Measurements from ENCODE around the gene CD5L. TPM values are rescaled to one million over a fixed set of nuclear protein-coding genes. Genes with fewer than 3 reads are reported as not detected.

CD5L gene
- total and polyA plus RNA-seq, 10 of the 15 experiments (the other 5 are each of a cell fraction or from before 2014, with no cell fraction given), result 0.10 to 0.57 (median 0.24) TPM

DNA sequence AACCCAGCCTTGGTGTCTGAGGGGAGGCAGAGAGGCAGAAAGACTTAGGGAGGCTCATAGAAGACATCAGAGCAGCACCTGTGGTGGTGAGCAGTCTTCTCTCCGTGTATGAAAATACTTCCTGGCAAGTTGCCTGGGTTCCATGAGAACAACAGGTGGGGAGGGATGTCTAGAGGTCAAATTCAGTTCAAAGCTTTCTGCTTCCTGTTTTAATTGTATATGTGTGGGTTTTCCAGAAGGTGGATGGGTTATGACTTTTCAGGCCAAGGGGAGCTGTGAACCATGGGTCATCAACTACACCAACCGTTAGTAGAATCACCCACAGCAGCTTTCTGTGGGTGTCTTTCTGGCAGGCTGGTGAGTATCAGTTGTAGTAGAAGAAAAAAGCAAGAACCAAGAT lies 60.6 kb downstream of the CD5L start (continued):
- TF ChIP-seq, protein P1, sequence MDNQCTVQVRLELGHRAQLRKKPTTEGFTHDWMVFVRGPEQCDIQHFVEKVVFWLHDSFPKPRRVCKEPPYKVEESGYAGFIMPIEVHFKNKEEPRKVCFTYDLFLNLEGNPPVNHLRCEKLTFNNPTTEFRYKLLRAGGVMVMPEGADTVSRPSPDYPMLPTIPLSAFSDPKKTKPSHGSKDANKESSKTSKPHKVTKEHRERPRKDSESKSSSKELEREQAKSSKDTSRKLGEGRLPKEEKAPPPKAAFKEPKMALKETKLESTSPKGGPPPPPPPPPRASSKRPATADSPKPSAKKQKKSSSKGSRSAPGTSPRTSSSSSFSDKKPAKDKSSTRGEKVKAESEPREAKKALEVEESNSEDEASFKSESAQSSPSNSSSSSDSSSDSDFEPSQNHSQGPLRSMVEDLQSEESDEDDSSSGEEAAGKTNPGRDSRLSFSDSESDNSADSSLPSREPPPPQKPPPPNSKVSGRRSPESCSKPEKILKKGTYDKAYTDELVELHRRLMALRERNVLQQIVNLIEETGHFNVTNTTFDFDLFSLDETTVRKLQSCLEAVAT (IDR thresholded peaks at IDR 0.05), result no peak
- TF ChIP-seq GATAD2B (conservative IDR thresholded peaks at IDR 0.05; ENCODE audit: low read depth) (no peak), ZNF207 (IDR thresholded peaks at IDR 0.05; ENCODE audit: borderline replicate concordance) (no peak), TARDBP (IDR thresholded peaks at IDR 0.05; ENCODE audit: borderline replicate concordance) (no peak), EZH2 (IDR thresholded peaks at IDR 0.05; ENCODE audit: borderline replicate concordance, control insufficient read depth, low read depth, low read length) (no peak), BMI1 (IDR thresholded peaks at IDR 0.05; ENCODE audit: borderline replicate concordance) (no peak), PAX8 (IDR thresholded peaks at IDR 0.05) (no peak), SREBF1 (IDR thresholded peaks at IDR 0.05; ENCODE audit: low read length) (no peak), NR2C2 (IDR thresholded peaks at IDR 0.05; ENCODE audit: borderline replicate concordance, control insufficient read depth, insufficient read length, low read depth) (no peak), NFXL1 (IDR thresholded peaks at IDR 0.05; ENCODE audit: borderline replicate concordance) (no peak), SUZ12 (IDR thresholded peaks at IDR 0.05; ENCODE audit: unreplicated experiment) (no peak), WRNIP1 (IDR thresholded peaks at IDR 0.05; ENCODE audit: borderline replicate concordance, low read depth, low read length) (no peak)
- TF ChIP-seq, protein P2, sequence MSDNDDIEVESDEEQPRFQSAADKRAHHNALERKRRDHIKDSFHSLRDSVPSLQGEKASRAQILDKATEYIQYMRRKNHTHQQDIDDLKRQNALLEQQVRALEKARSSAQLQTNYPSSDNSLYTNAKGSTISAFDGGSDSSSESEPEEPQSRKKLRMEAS (IDR thresholded peaks at IDR 0.05; ENCODE audit: low read depth, low read length), result no peak
- TF ChIP-seq, protein P3, sequence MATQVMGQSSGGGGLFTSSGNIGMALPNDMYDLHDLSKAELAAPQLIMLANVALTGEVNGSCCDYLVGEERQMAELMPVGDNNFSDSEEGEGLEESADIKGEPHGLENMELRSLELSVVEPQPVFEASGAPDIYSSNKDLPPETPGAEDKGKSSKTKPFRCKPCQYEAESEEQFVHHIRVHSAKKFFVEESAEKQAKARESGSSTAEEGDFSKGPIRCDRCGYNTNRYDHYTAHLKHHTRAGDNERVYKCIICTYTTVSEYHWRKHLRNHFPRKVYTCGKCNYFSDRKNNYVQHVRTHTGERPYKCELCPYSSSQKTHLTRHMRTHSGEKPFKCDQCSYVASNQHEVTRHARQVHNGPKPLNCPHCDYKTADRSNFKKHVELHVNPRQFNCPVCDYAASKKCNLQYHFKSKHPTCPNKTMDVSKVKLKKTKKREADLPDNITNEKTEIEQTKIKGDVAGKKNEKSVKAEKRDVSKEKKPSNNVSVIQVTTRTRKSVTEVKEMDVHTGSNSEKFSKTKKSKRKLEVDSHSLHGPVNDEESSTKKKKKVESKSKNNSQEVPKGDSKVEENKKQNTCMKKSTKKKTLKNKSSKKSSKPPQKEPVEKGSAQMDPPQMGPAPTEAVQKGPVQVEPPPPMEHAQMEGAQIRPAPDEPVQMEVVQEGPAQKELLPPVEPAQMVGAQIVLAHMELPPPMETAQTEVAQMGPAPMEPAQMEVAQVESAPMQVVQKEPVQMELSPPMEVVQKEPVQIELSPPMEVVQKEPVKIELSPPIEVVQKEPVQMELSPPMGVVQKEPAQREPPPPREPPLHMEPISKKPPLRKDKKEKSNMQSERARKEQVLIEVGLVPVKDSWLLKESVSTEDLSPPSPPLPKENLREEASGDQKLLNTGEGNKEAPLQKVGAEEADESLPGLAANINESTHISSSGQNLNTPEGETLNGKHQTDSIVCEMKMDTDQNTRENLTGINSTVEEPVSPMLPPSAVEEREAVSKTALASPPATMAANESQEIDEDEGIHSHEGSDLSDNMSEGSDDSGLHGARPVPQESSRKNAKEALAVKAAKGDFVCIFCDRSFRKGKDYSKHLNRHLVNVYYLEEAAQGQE (IDR thresholded peaks at IDR 0.05; ENCODE audit: low read depth, low read length), result no peak
- TF ChIP-seq, protein P4, sequence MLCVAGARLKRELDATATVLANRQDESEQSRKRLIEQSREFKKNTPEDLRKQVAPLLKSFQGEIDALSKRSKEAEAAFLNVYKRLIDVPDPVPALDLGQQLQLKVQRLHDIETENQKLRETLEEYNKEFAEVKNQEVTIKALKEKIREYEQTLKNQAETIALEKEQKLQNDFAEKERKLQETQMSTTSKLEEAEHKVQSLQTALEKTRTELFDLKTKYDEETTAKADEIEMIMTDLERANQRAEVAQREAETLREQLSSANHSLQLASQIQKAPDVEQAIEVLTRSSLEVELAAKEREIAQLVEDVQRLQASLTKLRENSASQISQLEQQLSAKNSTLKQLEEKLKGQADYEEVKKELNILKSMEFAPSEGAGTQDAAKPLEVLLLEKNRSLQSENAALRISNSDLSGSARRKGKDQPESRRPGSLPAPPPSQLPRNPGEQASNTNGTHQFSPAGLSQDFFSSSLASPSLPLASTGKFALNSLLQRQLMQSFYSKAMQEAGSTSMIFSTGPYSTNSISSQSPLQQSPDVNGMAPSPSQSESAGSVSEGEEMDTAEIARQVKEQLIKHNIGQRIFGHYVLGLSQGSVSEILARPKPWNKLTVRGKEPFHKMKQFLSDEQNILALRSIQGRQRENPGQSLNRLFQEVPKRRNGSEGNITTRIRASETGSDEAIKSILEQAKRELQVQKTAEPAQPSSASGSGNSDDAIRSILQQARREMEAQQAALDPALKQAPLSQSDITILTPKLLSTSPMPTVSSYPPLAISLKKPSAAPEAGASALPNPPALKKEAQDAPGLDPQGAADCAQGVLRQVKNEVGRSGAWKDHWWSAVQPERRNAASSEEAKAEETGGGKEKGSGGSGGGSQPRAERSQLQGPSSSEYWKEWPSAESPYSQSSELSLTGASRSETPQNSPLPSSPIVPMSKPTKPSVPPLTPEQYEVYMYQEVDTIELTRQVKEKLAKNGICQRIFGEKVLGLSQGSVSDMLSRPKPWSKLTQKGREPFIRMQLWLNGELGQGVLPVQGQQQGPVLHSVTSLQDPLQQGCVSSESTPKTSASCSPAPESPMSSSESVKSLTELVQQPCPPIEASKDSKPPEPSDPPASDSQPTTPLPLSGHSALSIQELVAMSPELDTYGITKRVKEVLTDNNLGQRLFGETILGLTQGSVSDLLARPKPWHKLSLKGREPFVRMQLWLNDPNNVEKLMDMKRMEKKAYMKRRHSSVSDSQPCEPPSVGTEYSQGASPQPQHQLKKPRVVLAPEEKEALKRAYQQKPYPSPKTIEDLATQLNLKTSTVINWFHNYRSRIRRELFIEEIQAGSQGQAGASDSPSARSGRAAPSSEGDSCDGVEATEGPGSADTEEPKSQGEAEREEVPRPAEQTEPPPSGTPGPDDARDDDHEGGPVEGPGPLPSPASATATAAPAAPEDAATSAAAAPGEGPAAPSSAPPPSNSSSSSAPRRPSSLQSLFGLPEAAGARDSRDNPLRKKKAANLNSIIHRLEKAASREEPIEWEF (IDR thresholded peaks at IDR 0.05; ENCODE audit: insufficient replicate concordance, low read depth, low read length), result no peak
- TF ChIP-seq, protein P5, sequence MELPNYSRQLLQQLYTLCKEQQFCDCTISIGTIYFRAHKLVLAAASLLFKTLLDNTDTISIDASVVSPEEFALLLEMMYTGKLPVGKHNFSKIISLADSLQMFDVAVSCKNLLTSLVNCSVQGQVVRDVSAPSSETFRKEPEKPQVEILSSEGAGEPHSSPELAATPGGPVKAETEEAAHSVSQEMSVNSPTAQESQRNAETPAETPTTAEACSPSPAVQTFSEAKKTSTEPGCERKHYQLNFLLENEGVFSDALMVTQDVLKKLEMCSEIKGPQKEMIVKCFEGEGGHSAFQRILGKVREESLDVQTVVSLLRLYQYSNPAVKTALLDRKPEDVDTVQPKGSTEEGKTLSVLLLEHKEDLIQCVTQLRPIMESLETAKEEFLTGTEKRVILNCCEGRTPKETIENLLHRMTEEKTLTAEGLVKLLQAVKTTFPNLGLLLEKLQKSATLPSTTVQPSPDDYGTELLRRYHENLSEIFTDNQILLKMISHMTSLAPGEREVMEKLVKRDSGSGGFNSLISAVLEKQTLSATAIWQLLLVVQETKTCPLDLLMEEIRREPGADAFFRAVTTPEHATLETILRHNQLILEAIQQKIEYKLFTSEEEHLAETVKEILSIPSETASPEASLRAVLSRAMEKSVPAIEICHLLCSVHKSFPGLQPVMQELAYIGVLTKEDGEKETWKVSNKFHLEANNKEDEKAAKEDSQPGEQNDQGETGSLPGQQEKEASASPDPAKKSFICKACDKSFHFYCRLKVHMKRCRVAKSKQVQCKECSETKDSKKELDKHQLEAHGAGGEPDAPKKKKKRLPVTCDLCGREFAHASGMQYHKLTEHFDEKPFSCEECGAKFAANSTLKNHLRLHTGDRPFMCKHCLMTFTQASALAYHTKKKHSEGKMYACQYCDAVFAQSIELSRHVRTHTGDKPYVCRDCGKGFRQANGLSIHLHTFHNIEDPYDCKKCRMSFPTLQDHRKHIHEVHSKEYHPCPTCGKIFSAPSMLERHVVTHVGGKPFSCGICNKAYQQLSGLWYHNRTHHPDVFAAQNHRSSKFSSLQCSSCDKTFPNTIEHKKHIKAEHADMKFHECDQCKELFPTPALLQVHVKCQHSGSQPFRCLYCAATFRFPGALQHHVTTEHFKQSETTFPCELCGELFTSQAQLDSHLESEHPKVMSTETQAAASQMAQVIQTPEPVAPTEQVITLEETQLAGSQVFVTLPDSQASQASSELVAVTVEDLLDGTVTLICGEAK (IDR thresholded peaks at IDR 0.05; ENCODE audit: borderline replicate concordance), result no peak
